Measurements from ENCODE around the gene GRIN2A. TPM values are rescaled to one million over a fixed set of nuclear protein-coding genes. Genes with fewer than 3 reads are reported as not detected.

Gene GRIN2A
- total RNA-seq, 1 donor from 2014 or later: not detected

DNA sequence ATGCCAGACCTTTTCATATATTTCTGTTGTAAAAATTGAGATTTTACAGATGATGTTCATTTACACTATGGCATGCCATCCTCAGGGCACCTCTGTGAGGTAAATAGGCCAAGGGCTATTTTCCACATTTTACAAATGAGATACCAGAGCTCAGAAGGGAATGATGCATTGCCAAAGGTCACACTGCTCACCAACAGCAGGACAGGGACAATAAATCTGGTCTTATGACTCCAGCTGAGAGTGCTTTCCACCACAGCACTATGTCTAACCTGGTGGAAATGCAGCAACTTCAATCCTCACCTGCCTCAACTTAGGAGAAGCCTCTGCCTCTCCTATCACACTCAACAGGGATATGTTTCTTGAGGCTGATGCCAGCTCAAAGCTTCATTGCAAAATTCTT, 40.6 kb downstream of the GRIN2A start:
- TF ChIP-seq CTCF (IDR thresholded peaks at IDR 0.05): no peak
- Mint-ChIP-seq H3K9me3 (ENCODE audit: low read depth) (peaks cover 8% of the 10 kb centered on the region), H3K27ac (ENCODE audit: unreplicated experiment) (no peak overlapping the region), H3K4me3 (ENCODE audit: unreplicated experiment) (no peak overlapping the region), H3K36me3 (ENCODE audit: low read depth) (no peaks in the 10 kb centered on the region), H3K27me3 (ENCODE audit: low read depth) (no peaks in the 10 kb centered on the region), H3K4me1 (ENCODE audit: low read depth) (no peaks in the 10 kb centered on the region)
- DNase-seq (ENCODE audit: low spot score): no peak

DNA sequence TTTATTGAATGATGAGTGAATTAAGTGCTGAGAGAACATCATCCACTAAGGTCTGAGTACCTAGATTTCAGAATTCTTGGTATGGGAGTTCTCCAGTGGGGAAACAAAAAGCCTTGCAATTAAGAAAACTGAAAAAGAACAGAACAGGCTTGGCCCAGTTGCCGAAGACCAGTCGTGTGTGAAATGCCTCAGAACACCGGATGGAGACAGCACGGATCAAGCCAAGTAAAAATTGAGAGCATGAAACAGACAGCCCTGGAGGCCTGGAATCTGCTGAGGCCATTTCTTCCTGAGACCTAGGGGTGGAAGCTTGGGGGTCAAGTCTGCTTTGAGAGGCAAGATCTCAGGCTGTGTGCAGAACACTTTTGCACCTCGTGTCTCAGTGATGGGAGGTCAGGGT, 43.3 kb downstream of the GRIN2A start:
- H3K36me3 Mint-ChIP-seq (ENCODE audit: low read depth): no peaks in the 10 kb centered on the region
- H3K27ac Mint-ChIP-seq (ENCODE audit: unreplicated experiment): no peak overlapping the region
- H3K4me1 Mint-ChIP-seq (ENCODE audit: low read depth): no peaks in the 10 kb centered on the region

DNA sequence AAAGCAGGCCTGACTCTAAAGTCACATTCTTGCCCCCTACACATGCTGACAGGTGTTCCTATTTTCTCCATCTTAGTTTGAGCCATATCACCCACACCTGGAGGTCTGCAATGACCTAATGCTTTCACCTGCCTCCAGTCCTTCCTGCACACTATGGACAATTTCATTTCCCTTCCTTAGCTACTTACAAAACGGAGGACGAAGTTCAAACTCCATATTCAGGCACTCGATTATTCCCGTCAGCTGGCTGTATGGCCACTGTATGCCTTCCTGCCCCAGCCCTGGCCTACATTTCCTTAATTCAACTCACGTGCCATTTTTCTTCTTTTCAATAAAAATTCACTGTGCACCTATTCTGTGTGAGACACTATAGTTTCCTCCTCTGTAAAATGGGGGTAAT, 44.9 kb downstream of the GRIN2A start:
- no peak for TF ChIP-seq CTCF (IDR thresholded peaks at IDR 0.05)
- no peaks in the 10 kb centered on the region for H3K36me3 Mint-ChIP-seq (ENCODE audit: low read depth)
- no peaks in the 10 kb centered on the region for H3K4me1 Mint-ChIP-seq (ENCODE audit: low read depth)
- peaks cover 5% of the 10 kb centered on the region for H3K9me3 Mint-ChIP-seq (ENCODE audit: low read depth)
- no peak overlapping the region for H3K4me3 Mint-ChIP-seq (ENCODE audit: unreplicated experiment)
- H3K27me3 Mint-ChIP-seq (ENCODE audit: low read depth): no peaks in the 10 kb centered on the region
- DNase-seq (ENCODE audit: low spot score): no peak
- no peak overlapping the region for H3K27ac Mint-ChIP-seq (ENCODE audit: unreplicated experiment)

More for the DNA sequence above, 43.3 kb downstream of the GRIN2A start:
- H3K9me3 Mint-ChIP-seq (ENCODE audit: low read depth): no peaks in the 10 kb centered on the region
- H3K4me3 Mint-ChIP-seq (ENCODE audit: unreplicated experiment): no peak overlapping the region
- no peaks in the 10 kb centered on the region for H3K27me3 Mint-ChIP-seq (ENCODE audit: low read depth)
- no peak for TF ChIP-seq CTCF (IDR thresholded peaks at IDR 0.05)
- DNase-seq (ENCODE audit: low spot score): no peak

DNA sequence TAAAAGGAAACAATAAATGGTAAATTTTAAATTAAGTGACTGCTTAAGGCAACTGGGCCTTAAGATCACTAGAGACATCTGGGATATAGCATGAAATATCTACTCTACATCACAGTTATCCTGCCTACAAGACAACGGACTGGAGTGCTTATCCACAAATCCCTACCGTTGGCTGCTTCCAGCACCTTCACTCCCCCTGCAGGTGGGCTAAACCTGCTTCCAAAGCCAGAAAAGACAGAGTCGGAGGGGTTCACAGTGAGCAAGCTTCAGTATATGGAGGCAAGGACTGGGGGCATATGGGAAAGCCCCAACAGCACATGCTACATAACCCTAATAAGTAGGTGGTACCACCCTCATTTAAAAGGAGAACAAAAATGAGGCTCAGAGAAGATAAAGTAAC, 45.3 kb downstream of the GRIN2A start:
- no peak for DNase-seq (ENCODE audit: low spot score)
- no peak overlapping the region for H3K4me3 Mint-ChIP-seq (ENCODE audit: unreplicated experiment)
- H3K27ac Mint-ChIP-seq (ENCODE audit: unreplicated experiment): no peak overlapping the region
- no peak for TF ChIP-seq CTCF (IDR thresholded peaks at IDR 0.05)
- H3K9me3 Mint-ChIP-seq (ENCODE audit: low read depth): peaks cover 5% of the 10 kb centered on the region
- H3K4me1 Mint-ChIP-seq (ENCODE audit: low read depth): no peaks in the 10 kb centered on the region
- H3K36me3 Mint-ChIP-seq (ENCODE audit: low read depth): no peaks in the 10 kb centered on the region
- no peaks in the 10 kb centered on the region for H3K27me3 Mint-ChIP-seq (ENCODE audit: low read depth)

DNA sequence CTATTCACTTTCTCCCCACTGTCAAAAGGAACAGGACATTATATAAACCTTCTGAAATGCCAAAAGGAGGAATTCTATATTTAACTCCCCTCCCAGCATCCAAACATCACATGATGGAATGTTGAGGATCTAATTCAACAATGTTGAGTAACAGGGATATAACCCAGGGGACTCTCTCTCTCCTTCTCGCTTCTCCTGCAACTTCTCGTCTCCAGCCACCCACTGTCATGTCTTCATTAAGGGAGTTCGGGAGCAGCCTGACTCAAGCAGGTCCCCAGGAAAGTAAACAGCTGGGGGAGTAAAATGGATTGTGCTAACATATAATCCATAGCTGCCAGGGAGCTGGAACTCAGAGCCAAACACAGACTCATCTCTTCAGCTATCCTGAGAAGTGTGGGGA, 51.7 kb downstream of the GRIN2A start:
- no peaks in the 10 kb centered on the region for H3K4me1 Mint-ChIP-seq (ENCODE audit: low read depth)
- H3K9me3 Mint-ChIP-seq (ENCODE audit: low read depth): peaks cover 7% of the 10 kb centered on the region
- DNase-seq (ENCODE audit: low spot score): no peak
- no peak overlapping the region for H3K27ac Mint-ChIP-seq (ENCODE audit: unreplicated experiment)
- no peak overlapping the region for H3K4me3 Mint-ChIP-seq (ENCODE audit: unreplicated experiment)
- H3K36me3 Mint-ChIP-seq (ENCODE audit: low read depth): no peaks in the 10 kb centered on the region
- no peaks in the 10 kb centered on the region for H3K27me3 Mint-ChIP-seq (ENCODE audit: low read depth)
- TF ChIP-seq CTCF (IDR thresholded peaks at IDR 0.05): no peak

Data from chondrocyte (in vitro differentiated cells).